Measurements from ENCODE around the gene PLCH2.

- TF ChIP-seq CTCF (IDR thresholded peaks at IDR 0.05), result no peak
- no peak for TF ChIP-seq EZH2 (IDR thresholded peaks at IDR 0.05; ENCODE audit: borderline replicate concordance, insufficient read depth, low read depth, low read length, poor library complexity, severe bottlenecking)
Measured at GRCh38 chr1:2486558-2486957, 10.5 kb downstream of the PLCH2 start.

Measured in B cell (primary cell).